PC-9 (cell line): Measurements from ENCODE around the gene AHRR. TPM values are rescaled to one million over a fixed set of nuclear protein-coding genes. Genes with fewer than 3 reads are reported as not detected.

ENCODE experiments used
- BruUV-seq: library from RNA; stranded (reverse); fragments of 400-500 nt; replicated peaks from 2 replicates; lab custom pipeline; 2021; lab: Mats Ljungman, UMichigan
- CTCF ChIA-PET: fragments of 300-600 bp; sonication (Branson Sonifier 250); formaldehyde crosslinking; loops from one replicate; lab custom pipeline; 2022; ENCODE audit warnings: antibody characterized with exemption; lab: Charles Lee
- POLR2A ChIA-PET: fragments of 300-600 bp; sonication (Branson Sonifier 250); formaldehyde crosslinking; loops from one replicate; lab custom pipeline; 2022; ENCODE audit warnings: antibody characterized with exemption; ENCODE audit not compliant: unreplicated experiment; lab: Charles Lee
- DNase-seq, 2 experiments: peaks; one replicate each; pipeline versions ENCODE4 v3.0.0 to v3.0.0-alpha.2; 2015 to 2022; ENCODE audit warnings: mixed read lengths in 1 of 2
- H2AFZ ChIP-seq: fragments of 200-600 bp; sonication (generic); 2 replicates; pipeline ENCODE4 v1.8.1; 2017; ENCODE audit warnings: antibody characterized with exemption
- H3F3A ChIP-seq: fragments of 200-600 bp; sonication (generic); 2 replicates; pipeline ENCODE4 v1.8.1; 2017; ENCODE audit warnings: antibody characterized with exemption, mild to moderate bottlenecking, low read depth; ENCODE audit not compliant: insufficient read depth
- H3K27ac ChIP-seq: fragments of 200-600 bp; sonication (generic); 2 replicates; pipeline ENCODE4 v1.6.1; 2016; ENCODE audit warnings: mixed run types
- H3K27me3 ChIP-seq: fragments of 200-600 bp; sonication (generic); 2 replicates; pipeline ENCODE4 v1.6.1; 2016; ENCODE audit warnings: low read depth, mixed run types; ENCODE audit not compliant: insufficient read depth
- H3K36me3 ChIP-seq: fragments of 200-600 bp; sonication (generic); 2 replicates; pipeline ENCODE4 v1.6.1; 2016; ENCODE audit warnings: low read depth, mixed run types
- H3K4me1 ChIP-seq: fragments of 200-600 bp; sonication (generic); replicated peaks from 2 replicates; pipeline ENCODE4 v1.6.1; 2016; ENCODE audit warnings: mixed run types; ENCODE audit not compliant: insufficient read depth
- H3K4me2 ChIP-seq: fragments of 200-600 bp; sonication (generic); 2 replicates; pipeline ENCODE4 v1.6.1; 2017; ENCODE audit warnings: mixed run types
- H3K4me3 ChIP-seq: fragments of 200-600 bp; sonication (generic); 2 replicates; pipeline ENCODE4 v1.6.1; 2016; ENCODE audit warnings: mixed run types
- H3K79me2 ChIP-seq: fragments of 200-600 bp; sonication (generic); 2 replicates; pipeline ENCODE4 v1.6.1; 2017; ENCODE audit warnings: low read depth, mixed run types
- H3K9me2 ChIP-seq: fragments of 200-600 bp; sonication (generic); 2 replicates; pipeline ENCODE4 v1.8.1; 2017; ENCODE audit warnings: mild to moderate bottlenecking; ENCODE audit not compliant: insufficient read depth
- H3K9me3 ChIP-seq: fragments of 200-600 bp; sonication (generic); 2 replicates; pipeline ENCODE4 v1.8.1; 2016; ENCODE audit warnings: low read depth; ENCODE audit not compliant: insufficient read depth
- H4K20me1 ChIP-seq: fragments of 200-600 bp; sonication (generic); 2 replicates; pipeline ENCODE4 v1.8.1; 2017; ENCODE audit not compliant: insufficient read depth
- CTCF ChIP-seq: fragments of 200-600 bp; sonication (generic); conservative IDR thresholded peaks from 2 replicates; pipeline ENCODE4 v1.6.1; 2017; ENCODE audit warnings: mixed run types, antibody characterized with exemption, mild to moderate bottlenecking, moderate library complexity
- EZH2 ChIP-seq: fragments of 200-600 bp; sonication (generic); IDR thresholded peaks from 2 replicates; pipeline ENCODE4 v1.8.0; 2017; ENCODE audit warnings: antibody characterized with exemption, low read depth
- intact Hi-C: fragments of 100-400 bp; cut with micrococcal nuclease; formaldehyde crosslinking; loops from one replicate; pipeline ENCODE4 v1.10.0; 2022; ENCODE audit not compliant: unreplicated experiment
- total RNA-seq: library from RNA; stranded (reverse); gene quantifications from 2 replicates; pipeline ENCODE4 v1.2.3, GENCODE V29; 2021

AHRR gene
- total RNA-seq, 1 experiment from 2014 or later, result 7.2 TPM

DNA sequence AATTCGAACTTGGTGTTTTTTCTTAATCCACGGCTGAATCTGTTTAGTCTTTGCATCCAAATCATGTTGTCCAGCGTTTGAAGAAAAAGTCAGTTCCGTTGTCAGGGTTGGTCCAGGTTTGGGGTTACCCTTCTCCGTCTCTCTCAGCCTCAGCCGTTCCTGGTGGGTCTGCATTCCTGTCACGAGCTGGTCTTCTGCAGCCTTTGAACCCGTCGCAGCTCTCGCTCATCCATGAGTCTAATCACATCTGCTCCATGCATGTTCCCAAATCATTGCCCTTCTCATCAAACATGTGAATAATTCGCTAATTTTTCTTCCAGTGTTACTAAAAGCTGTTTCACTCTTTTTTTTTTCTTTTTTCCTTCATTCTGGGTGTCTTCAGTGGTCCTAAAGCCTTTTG lies 82.5 kb downstream of the AHRR start:
- H3K4me3 ChIP-seq, result no peak overlapping the region
- no peaks in the 10 kb centered on the region for H3K36me3 ChIP-seq
- H3K4me1 ChIP-seq, result no peaks in the 10 kb centered on the region
- no peak overlapping the region for H2AFZ ChIP-seq
- intact Hi-C loops, result no loop called here
- ChIA-PET POLR2A (no interaction called here), CTCF (interaction anchor here (0.7 kb wide), 1 partner anchor 122 kb away, joined by 12 read pairs; no protein-coding TSS in a partner anchor)
- DNase-seq, result no peak
- H3F3A ChIP-seq, result no peaks in the 10 kb centered on the region
- TF ChIP-seq EZH2 (no peak), CTCF (no peak)
- H3K9me3 ChIP-seq, result no peaks in the 10 kb centered on the region
- H3K79me2 ChIP-seq, result no peaks in the 10 kb centered on the region
- H3K9me2 ChIP-seq, result no peaks in the 10 kb centered on the region
- no peak overlapping the region for H3K27ac ChIP-seq
- no TSS peak for BruUV-seq
- H4K20me1 ChIP-seq, result no peaks in the 10 kb centered on the region
- no peak overlapping the region for H3K4me2 ChIP-seq
- H3K27me3 ChIP-seq, result no peaks in the 10 kb centered on the region

- no peaks in the 10 kb centered on the region for H3K79me2 ChIP-seq
- no peaks in the 10 kb centered on the region for H3K27me3 ChIP-seq
- no peak overlapping the region for H3K4me3 ChIP-seq
- H3K9me3 ChIP-seq, result no peaks in the 10 kb centered on the region
- no peak overlapping the region for H3K4me2 ChIP-seq
- TF ChIP-seq CTCF, result no peak
- no peak for TF ChIP-seq EZH2
- H3K27ac ChIP-seq, result no peak overlapping the region
- DNase-seq, result no peak
- no peak overlapping the region for H2AFZ ChIP-seq
- CTCF ChIA-PET, result no interaction called here
- no peaks in the 10 kb centered on the region for H3K9me2 ChIP-seq
- intact Hi-C loops, result no loop called here
- no peaks in the 10 kb centered on the region for H3K4me1 ChIP-seq
- no TSS peak for BruUV-seq
- H4K20me1 ChIP-seq, result no peaks in the 10 kb centered on the region
- no peaks in the 10 kb centered on the region for H3F3A ChIP-seq
- no peaks in the 10 kb centered on the region for H3K36me3 ChIP-seq
- POLR2A ChIA-PET, result no interaction called here
These were observed 83.2 kb downstream of the AHRR start for GRCh38 chr5:404666-405241.

- Histone ChIP-seq H3K9me2 (no peaks in the 10 kb centered on the region), H3K4me2 (no peak overlapping the region), H3K36me3 (no peaks in the 10 kb centered on the region), H3K9me3 (no peaks in the 10 kb centered on the region), H4K20me1 (no peaks in the 10 kb centered on the region), H3K27me3 (no peaks in the 10 kb centered on the region), H3K79me2 (no peaks in the 10 kb centered on the region), H3F3A (no peaks in the 10 kb centered on the region), H3K27ac (no peak overlapping the region), H3K4me3 (no peak overlapping the region), H3K4me1 (no peaks in the 10 kb centered on the region), H2AFZ (no peak overlapping the region)
- ChIA-PET POLR2A (no interaction called here), CTCF (no interaction called here)
- intact Hi-C loops, result no loop called here
- no peak for DNase-seq
- no peak for TF ChIP-seq EZH2
- no peak for TF ChIP-seq CTCF
- no TSS peak for BruUV-seq
These were observed 83.9 kb downstream of the AHRR start for GRCh38 chr5:405421-405820.
